GM21423 (cell line): ENCODE results near the gene NRXN2.

Source experiments
- ATAC-seq: cut with Tn5 transposase; IDR thresholded peaks from one replicate; pipeline ENCODE4 v1.9.1; 2021; ENCODE audit warnings: mild to moderate bottlenecking, moderate library complexity; ENCODE audit not compliant: unreplicated experiment

The NRXN2 gene

GRCh38 chr11:64556721-64557250, 166.2 kb downstream of the NRXN2 start:
- ATAC-seq = no peak
